GM12874 (cell line): ENCODE measurements around the gene OR51M1.

Experiments
- TF ChIP-seq, protein P1 (sequence below): IDR thresholded peaks from 2 replicates; pipeline ENCODE4 v1.5.1; 2011; ENCODE audit warnings: low read depth, mild to moderate bottlenecking, control low read depth, low read length, moderate library complexity; ENCODE audit not compliant: insufficient read depth

The OR51M1 gene

DNA sequence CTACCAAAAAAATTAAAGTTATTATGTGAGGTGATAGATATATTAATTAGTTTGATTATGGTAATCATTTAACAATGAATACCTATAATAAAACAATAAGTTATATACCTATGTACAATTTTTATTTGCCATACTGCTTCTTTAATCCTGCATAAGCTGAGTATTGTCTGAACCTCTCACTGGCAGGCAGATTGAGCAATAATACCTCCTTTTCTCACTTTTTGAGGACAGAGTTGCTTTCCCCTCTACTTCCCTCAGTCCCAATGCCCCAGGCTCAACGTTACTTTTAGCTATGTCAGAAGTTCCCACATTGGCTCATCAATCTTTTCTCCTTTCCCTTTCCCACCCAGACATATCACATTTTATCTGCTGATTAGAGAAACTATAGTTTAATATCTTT lies 34.1 kb upstream of the OR51M1 start:
- TF ChIP-seq, protein P1, sequence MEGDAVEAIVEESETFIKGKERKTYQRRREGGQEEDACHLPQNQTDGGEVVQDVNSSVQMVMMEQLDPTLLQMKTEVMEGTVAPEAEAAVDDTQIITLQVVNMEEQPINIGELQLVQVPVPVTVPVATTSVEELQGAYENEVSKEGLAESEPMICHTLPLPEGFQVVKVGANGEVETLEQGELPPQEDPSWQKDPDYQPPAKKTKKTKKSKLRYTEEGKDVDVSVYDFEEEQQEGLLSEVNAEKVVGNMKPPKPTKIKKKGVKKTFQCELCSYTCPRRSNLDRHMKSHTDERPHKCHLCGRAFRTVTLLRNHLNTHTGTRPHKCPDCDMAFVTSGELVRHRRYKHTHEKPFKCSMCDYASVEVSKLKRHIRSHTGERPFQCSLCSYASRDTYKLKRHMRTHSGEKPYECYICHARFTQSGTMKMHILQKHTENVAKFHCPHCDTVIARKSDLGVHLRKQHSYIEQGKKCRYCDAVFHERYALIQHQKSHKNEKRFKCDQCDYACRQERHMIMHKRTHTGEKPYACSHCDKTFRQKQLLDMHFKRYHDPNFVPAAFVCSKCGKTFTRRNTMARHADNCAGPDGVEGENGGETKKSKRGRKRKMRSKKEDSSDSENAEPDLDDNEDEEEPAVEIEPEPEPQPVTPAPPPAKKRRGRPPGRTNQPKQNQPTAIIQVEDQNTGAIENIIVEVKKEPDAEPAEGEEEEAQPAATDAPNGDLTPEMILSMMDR, result no peak

DNA sequence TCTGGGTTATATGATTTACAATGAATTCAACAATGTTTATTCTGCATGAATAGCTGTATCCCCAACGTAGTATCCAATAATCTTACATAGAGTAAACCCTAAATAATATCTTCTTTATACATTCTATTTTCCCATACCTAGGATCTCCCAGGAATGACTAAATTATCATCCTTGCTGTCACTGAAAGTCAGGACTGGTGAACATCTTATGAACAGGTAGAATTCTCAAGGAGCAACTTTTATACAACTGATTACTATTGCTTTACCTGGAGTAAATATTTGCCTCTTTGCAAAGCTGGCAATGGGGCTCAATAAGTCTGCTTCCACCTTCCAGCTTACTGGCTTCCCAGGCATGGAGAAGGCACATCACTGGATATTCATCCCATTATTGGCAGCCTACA lies 32.4 kb upstream of the OR51M1 start, which contains the start of gene OR51B6:
Gene OR51B6 (plus strand): TSS at position 301 of the 400 bp plus-strand sequence. CDS start 0 bp downstream, at position 301.
- TF ChIP-seq, protein P1, result no peak

DNA sequence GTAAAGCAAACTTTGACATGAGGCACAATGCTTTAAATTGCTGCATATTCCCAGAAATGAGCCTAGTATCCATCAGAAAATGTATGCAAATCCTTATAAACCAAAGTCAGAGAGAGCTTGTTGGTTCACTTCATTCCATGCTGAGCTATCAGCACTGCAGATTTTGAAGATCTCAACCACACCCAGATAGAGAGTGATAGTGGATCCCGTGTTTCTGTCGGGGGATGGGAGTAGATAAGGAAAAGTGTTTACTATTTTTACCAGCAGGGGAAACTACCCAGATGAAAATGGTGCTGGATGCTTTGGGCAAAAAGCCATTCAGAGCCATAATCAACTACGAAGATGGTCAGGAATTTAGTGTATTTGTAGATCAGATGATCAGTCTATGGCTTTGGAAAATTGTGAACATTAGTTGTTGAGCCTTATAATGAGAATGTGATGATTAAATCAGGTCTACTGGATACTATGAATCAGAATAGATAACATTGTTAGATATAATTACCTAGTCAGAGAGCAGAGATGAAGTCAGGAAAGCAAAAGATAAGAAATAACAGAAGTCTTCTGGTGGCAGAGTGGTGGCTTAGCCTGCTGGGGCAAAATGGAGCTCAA lies 21.5 kb upstream of the OR51M1 start:
- TF ChIP-seq, protein P1, result no peak

DNA sequence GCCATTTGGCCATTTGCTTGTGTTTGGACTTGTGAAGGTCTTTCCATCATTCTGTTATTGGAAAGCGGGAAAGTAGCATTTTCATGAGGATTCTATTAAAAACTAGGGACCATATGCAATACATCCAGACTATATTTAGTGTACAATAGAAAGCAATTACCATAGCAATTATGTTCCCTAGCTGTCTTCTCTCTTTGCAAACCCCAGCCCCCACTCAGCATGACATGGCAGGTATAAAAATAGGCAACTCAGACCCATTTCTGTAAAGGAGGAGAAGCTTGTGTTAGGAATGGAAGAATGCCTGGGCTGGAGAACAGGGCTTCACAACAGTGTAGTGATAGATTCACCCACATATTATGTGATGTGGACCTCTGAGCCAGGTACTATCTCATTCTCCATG lies 19.9 kb upstream of the OR51M1 start:
- TF ChIP-seq, protein P1, result no peak

DNA sequence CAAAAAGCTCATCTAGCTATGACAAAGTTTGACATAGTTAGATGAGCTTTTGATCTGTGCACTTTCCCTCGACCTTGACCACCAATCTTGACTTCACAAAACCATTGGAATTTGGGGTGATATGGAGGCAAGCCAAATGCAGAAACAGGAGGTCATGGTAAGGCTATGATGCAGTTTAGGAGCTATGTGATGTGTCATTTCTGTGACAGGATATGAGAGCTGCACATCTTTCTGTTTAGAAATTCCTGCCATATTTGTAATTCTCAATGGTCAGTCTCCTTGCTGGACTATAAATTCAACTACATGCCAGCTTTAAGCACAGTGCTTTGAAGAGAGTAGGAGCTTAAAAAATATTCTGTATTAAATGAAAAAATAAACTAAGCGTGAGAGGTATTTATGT lies 19.4 kb upstream of the OR51M1 start:
- TF ChIP-seq, protein P1, result no peak

DNA sequence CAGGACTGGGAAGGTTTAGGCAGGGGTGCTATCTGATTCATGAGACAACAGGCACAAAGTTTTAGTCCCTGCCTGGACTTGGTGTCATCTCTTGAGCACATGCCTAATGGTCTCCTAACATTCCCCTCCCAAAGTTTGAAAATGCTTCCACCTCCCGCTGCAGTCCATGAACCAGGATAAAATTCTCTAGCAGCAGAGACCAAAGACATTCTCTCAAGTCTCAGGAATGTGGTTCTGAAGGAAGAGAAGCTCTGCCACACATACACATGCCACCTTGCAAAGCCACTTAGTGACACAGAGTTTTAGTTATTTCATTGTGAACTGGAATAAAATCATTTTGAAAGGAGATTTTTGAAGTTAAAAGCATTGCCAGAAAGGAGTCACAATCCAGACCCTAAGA lies 16.8 kb upstream of the OR51M1 start:
- TF ChIP-seq, protein P1, result no peak

DNA sequence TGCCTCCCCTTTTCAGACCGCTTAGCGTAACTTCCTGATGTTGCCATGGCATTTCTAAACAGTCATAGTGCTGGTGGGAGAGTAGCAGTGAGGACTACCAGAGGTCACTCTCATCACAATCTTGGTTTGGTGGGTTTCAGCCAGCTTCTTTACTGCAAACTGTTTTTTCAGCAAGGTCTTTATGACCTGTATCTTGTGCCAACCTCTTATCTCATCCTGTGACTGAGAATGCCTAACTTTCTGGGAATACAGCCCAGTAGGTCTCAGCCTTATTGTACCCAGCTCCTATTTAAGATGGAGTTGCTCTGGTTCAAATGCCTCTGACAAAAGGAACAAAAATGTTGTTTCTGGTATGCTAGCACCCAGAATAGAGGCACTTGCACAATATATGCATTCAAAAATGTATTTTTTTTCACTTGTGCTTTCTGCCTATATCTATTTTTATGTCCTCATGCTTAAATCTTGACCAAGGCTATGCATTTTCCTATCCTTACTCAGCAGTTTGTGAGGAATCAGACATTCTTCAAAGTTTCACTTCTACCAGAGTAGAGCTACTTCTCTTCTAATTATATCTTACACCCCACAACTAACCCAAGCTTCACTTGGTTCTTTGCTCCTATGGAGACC lies 16.1 kb upstream of the OR51M1 start:
- TF ChIP-seq, protein P1, result no peak
